Spleen (tissue), 11 donors: Measurements from ENCODE around the gene HMCN1. TPM values are rescaled to one million over a fixed set of nuclear protein-coding genes. Genes with fewer than 3 reads are reported as not detected.

Experiments
- DNase-seq: peaks from one replicate; pipeline ENCODE4 v3.0.0-alpha.2; 2020
- H3K27ac ChIP-seq, 8 donors: fragments of 200-600 bp; sonication (generic) in 7 of 8; 1 replicate in 4 of 8; 2 replicates in 4 of 8; pipeline versions ENCODE4 v1.5.0 to v1.8.0; 2016 to 2021; ENCODE audit warnings: inconsistent platforms in 4 of 8, mild to moderate bottlenecking in 4 of 8, moderate library complexity in 1 of 8
- H3K27me3 ChIP-seq, 7 donors: fragments of 200-600 bp; sonication (generic) in 6 of 7; replicated peaks in 1 of 7; 1 replicate in 4 of 7; 2 replicates in 3 of 7; pipeline versions ENCODE4 v1.5.0 to v1.8.0; 2016 to 2021; ENCODE audit warnings: inconsistent platforms in 3 of 7, mild to moderate bottlenecking in 1 of 7
- H3K36me3 ChIP-seq, 6 donors: fragments of 200-600 bp; sonication (generic) in 5 of 6; 1 replicate in 4 of 6; 2 replicates in 2 of 6; pipeline versions ENCODE4 v1.5.0 to v1.8.0; 2016 to 2021; ENCODE audit warnings: inconsistent platforms in 2 of 6
- H3K4me1 ChIP-seq, 6 donors: fragments of 200-600 bp; sonication (generic) in 5 of 6; 1 replicate in 3 of 6; 2 replicates in 3 of 6; pipeline versions ENCODE4 v1.5.0 to v1.8.0; 2016 to 2021; ENCODE audit warnings: inconsistent platforms in 3 of 6
- H3K4me3 ChIP-seq, 8 donors: fragments of 200-600 bp; sonication (generic) in 7 of 8; 1 replicate in 4 of 8; 2 replicates in 4 of 8; pipeline versions ENCODE4 v1.5.0 to v1.8.0; 2016 to 2021; ENCODE audit warnings: inconsistent platforms in 4 of 8, mild to moderate bottlenecking in 4 of 8, moderate library complexity in 2 of 8
- H3K9me3 ChIP-seq, 8 donors: fragments of 200-600 bp; sonication (generic) in 7 of 8; 1 replicate in 4 of 8; 2 replicates in 4 of 8; pipeline versions ENCODE4 v1.5.0 to v1.8.0; 2016 to 2021; ENCODE audit warnings: inconsistent platforms in 4 of 8
- CTCF ChIP-seq, 11 experiments: fragments of 200-600 bp in 7 of 11; fragments of 450-650 bp in 4 of 11; sonication (generic) in 4 of 11; IDR thresholded peaks in 8 of 11; conservative IDR thresholded peaks in 3 of 11; 1 replicate in 7 of 11; 2 replicates in 4 of 11; pipeline versions ENCODE4 v1.4.0 to v1.8.0; 2016 to 2021; ENCODE audit warnings: antibody characterized with exemption in 11 of 11, inconsistent platforms in 4 of 11, mild to moderate bottlenecking in 1 of 11
- POLR2A ChIP-seq, 3 donors: fragments of 450-650 bp; IDR thresholded peaks; one replicate each; pipeline ENCODE4 v1.5.1; 2017; ENCODE audit warnings: antibody characterized with exemption in 3 of 3, mild to moderate bottlenecking in 1 of 3
- POLR2AphosphoS5 ChIP-seq, 3 donors: sonication (generic); formaldehyde crosslinking; IDR thresholded peaks; one replicate each; pipeline ENCODE4 v1.5.1; 2017; ENCODE audit warnings: antibody characterized with exemption in 3 of 3
- WGBS, 5 donors: extraction: QIAGEN DNeasy Blood & Tissue Kit in 3 of 5; methylation state at CpG; one replicate each; pipeline versions ENCODE4 v1.1.5 to v1.1.7; 2013 to 2018; 5-methylcytosine and 5-hydroxymethylcytosine counted together
- intact Hi-C: fragments of 100-400 bp; cut with DNase I; formaldehyde crosslinking; loops from one replicate; pipeline ENCODE4 v1.15.0; 2023; ENCODE audit warnings: low total_unique reads
- polyA plus RNA-seq, 3 donors: library from polyadenylated mRNA; stranded (reverse); fragments of 200-250 nt; gene quantifications; one replicate each; pipeline ENCODE4 v1.2.1, GENCODE V29; 2013
- total RNA-seq, 7 donors: library from RNA; depleted of rRNA in 3 of 7; stranded (reverse); fragments of >200 nt in 3 of 7; fragmentation: NEBNext Ultra II Directional in 4 of 7; extraction: Animal tissue kit (Norgen Biotek cat#: 25700) in 4 of 7; gene quantifications; one replicate each; pipeline versions ENCODE4 v1.1.0 to v1.2.1, GENCODE V29; 2016 to 2021
- donor health status: healthy with polysubstance abuse.
- donor health status: DM: no; HTN: no; CAD: no; lungs with moderate emphysema.
- donor health status: DM: no; HTN: no; CAD: no.
- donor health status: Bipolar disorder and iron deficiency.
- donor health status: healthy.
- donor health status: DM: no; HTN: no; CAD: no.
- donor health status: DM: yes; HTN: yes; CAD: no.

Gene HMCN1
- total and polyA plus RNA-seq, 10 donors: 1.2 to 28.8 (median 19.9) TPM

- H3K36me3 ChIP-seq: no peaks in the 10 kb centered on the region
- DNase-seq: no peak
- H3K4me1 ChIP-seq: peaks cover 0 to 7% (median 0%) of the 10 kb centered on the region in 6 donors
- no peak overlapping the region for H3K27ac ChIP-seq
- H3K4me3 ChIP-seq: no peak overlapping the region
- no peaks in the 10 kb centered on the region for H3K27me3 ChIP-seq
- H3K9me3 ChIP-seq: no peaks in the 10 kb centered on the region
- TF ChIP-seq CTCF (IDR thresholded peaks at IDR 0.05 in 8 of 11, conservative IDR thresholded peaks at IDR 0.05 in 3 of 11): no peak
- TF ChIP-seq POLR2A (IDR thresholded peaks at IDR 0.05): no peak
- TF ChIP-seq POLR2AphosphoS5 (IDR thresholded peaks at IDR 0.05): no peak
- intact Hi-C loops: no loop called here
- 59 to 80% (median 76%) methylated on average over 2 of the region's 2 CpGs for WGBS, 5 donors
Observed at GRCh38 chr1:185857442-185857841, 123.3 kb downstream of the HMCN1 start.

- no peak for TF ChIP-seq POLR2A (IDR thresholded peaks at IDR 0.05)
- TF ChIP-seq POLR2AphosphoS5 (IDR thresholded peaks at IDR 0.05): no peak
- intact Hi-C loops: no loop called here
- 95 to 100% (median 100%) methylated on average over 1 of the region's 1 CpG for WGBS, 5 donors
Observed at GRCh38 chr1:185860311-185860710, 126.1 kb downstream of the HMCN1 start.

GRCh38 chr1:185860859-185861258 lies 126.7 kb downstream of the HMCN1 start:
- no peak for DNase-seq
- H3K9me3 ChIP-seq: no peaks in the 10 kb centered on the region
- H3K4me3 ChIP-seq: no peak overlapping the region
- 56 to 79% (median 74%) methylated on average over 1 of the region's 1 CpG for WGBS, 5 donors
- no peaks in the 10 kb centered on the region for H3K27me3 ChIP-seq
- H3K36me3 ChIP-seq: no peaks in the 10 kb centered on the region
- H3K27ac ChIP-seq: peak overlapping the region in 1 of 8 donors; percentile 52
- H3K4me1 ChIP-seq: peaks cover 0 to 7% (median 0%) of the 10 kb centered on the region in 6 donors
- TF ChIP-seq POLR2A (IDR thresholded peaks at IDR 0.05): no peak
- no peak for TF ChIP-seq CTCF (IDR thresholded peaks at IDR 0.05 in 8 of 11, conservative IDR thresholded peaks at IDR 0.05 in 3 of 11)
- intact Hi-C loops: no loop called here

More at GRCh38 chr1:185860311-185860710, 126.1 kb downstream of the HMCN1 start:
- Histone ChIP-seq H3K9me3 (no peaks in the 10 kb centered on the region), H3K27ac (peak overlapping the region in 1 of 8 donors; percentile 52), H3K4me1 (peaks cover 0 to 7% (median 0%) of the 10 kb centered on the region in 6 donors), H3K36me3 (no peaks in the 10 kb centered on the region), H3K27me3 (no peaks in the 10 kb centered on the region), H3K4me3 (no peak overlapping the region)
- DNase-seq: no peak

GRCh38 chr1:185861630-185862029 lies 127.4 kb downstream of the HMCN1 start:
- Histone ChIP-seq H3K27ac (peak overlapping the region in 4 of 8 donors; percentile 1 to 52 (median 16)), H3K27me3 (no peaks in the 10 kb centered on the region), H3K36me3 (no peaks in the 10 kb centered on the region), H3K4me3 (no peak overlapping the region), H3K4me1 (peaks cover 0 to 7% (median 0%) of the 10 kb centered on the region in 6 donors), H3K9me3 (no peaks in the 10 kb centered on the region)
- no peak for DNase-seq
- intact Hi-C loops: no loop called here
- TF ChIP-seq POLR2AphosphoS5 (IDR thresholded peaks at IDR 0.05) (no peak), CTCF (IDR thresholded peaks at IDR 0.05 in 8 of 11, conservative IDR thresholded peaks at IDR 0.05 in 3 of 11) (no peak), POLR2A (IDR thresholded peaks at IDR 0.05) (no peak)

GRCh38 chr1:185862235-185862634 lies 128.0 kb downstream of the HMCN1 start:
- no peaks in the 10 kb centered on the region for H3K27me3 ChIP-seq
- no peaks in the 10 kb centered on the region for H3K36me3 ChIP-seq
- intact Hi-C loops: no loop called here
- WGBS, 5 donors: 33 to 57% (median 40%) methylated on average over 3 of the region's 3 CpGs
- H3K27ac ChIP-seq: peak overlapping the region in 3 of 8 donors; percentile 1 to 52 (median 16)
- H3K4me1 ChIP-seq: peaks cover 0 to 7% (median 0%) of the 10 kb centered on the region in 6 donors
- DNase-seq: no peak
- TF ChIP-seq CTCF (IDR thresholded peaks at IDR 0.05 in 8 of 11, conservative IDR thresholded peaks at IDR 0.05 in 3 of 11) (no peak), POLR2AphosphoS5 (IDR thresholded peaks at IDR 0.05) (no peak)
- no peaks in the 10 kb centered on the region for H3K9me3 ChIP-seq
- no peak overlapping the region for H3K4me3 ChIP-seq
